WTC11 (cell line): Measurements from ENCODE around the gene MYH9. TPM values are rescaled to one million over a fixed set of nuclear protein-coding genes. Genes with fewer than 3 reads are reported as not detected.

ENCODE experiments used
- ATAC-seq: fragments of 200-7000 bp; cut with Tn5 transposase; 2 replicates; pipeline ENCODE4 v1.10.0; 2021; ENCODE audit warnings: mild to moderate bottlenecking, moderate library complexity
- CTCF ChIA-PET: fragments of 300-600 bp; sonication (Branson Sonifier 250); formaldehyde crosslinking; loops from one replicate; lab custom pipeline; 2021; ENCODE audit warnings: antibody characterized with exemption; lab: Charles Lee
- POLR2A ChIA-PET: fragments of 350-600 bp; sonication (Branson Sonifier 250); formaldehyde crosslinking; loops from one replicate; lab custom pipeline; 2021; ENCODE audit warnings: antibody characterized with exemption; lab: Charles Lee
- DNase-seq: peaks from one replicate; pipeline ENCODE4 v3.0.0; 2021; ENCODE audit warnings: low spot score
- H3K27ac Mint-ChIP-seq: 2 replicates; pipeline ENCODE4 v1.8.0; 2021; ENCODE audit warnings: mixed read lengths
- H3K27me3 Mint-ChIP-seq: 2 replicates; pipeline ENCODE4 v1.8.0; 2021; ENCODE audit warnings: low read depth, mild to moderate bottlenecking, moderate library complexity, mixed read lengths
- H3K36me3 Mint-ChIP-seq: 2 replicates; pipeline ENCODE4 v1.8.0; 2021; ENCODE audit warnings: mixed read lengths
- H3K4me1 Mint-ChIP-seq: 2 replicates; pipeline ENCODE4 v1.8.0; 2022; ENCODE audit warnings: mixed read lengths
- H3K4me3 Mint-ChIP-seq: 2 replicates; pipeline ENCODE4 v1.8.0; 2021; ENCODE audit warnings: mild to moderate bottlenecking, moderate library complexity, mixed read lengths
- H3K9me3 Mint-ChIP-seq: 2 replicates; pipeline ENCODE4 v1.8.0; 2021; ENCODE audit warnings: mixed read lengths
- CREM ChIP-seq: sonication (generic); formaldehyde crosslinking; IDR thresholded peaks from 2 replicates; pipeline ENCODE4 v1.8.1; 2022; ENCODE audit warnings: mild to moderate bottlenecking, missing genetic modification reagents, moderate library complexity
- IRF2 ChIP-seq: sonication (generic); formaldehyde crosslinking; IDR thresholded peaks from 2 replicates; pipeline ENCODE4 v1.8.0; 2022; ENCODE audit warnings: low read depth, missing genetic modification reagents, borderline replicate concordance
- NFATC4 ChIP-seq: fragments of 250-450 bp; sonication (Bioruptor Pico); IDR thresholded peaks from 2 replicates; pipeline ENCODE4 v1.9.0; 2021; ENCODE audit warnings: mild to moderate bottlenecking
- NR1H2 ChIP-seq: sonication (generic); formaldehyde crosslinking; IDR thresholded peaks from 2 replicates; pipeline ENCODE4 v1.9.0; 2021; ENCODE audit warnings: mild to moderate bottlenecking, moderate library complexity, missing genetic modification reagents
- RELA ChIP-seq: sonication (generic); formaldehyde crosslinking; IDR thresholded peaks from 2 replicates; pipeline ENCODE4 v1.8.1; 2022; ENCODE audit warnings: missing genetic modification reagents, mild to moderate bottlenecking, borderline replicate concordance
- SMAD3 ChIP-seq: sonication (generic); formaldehyde crosslinking; IDR thresholded peaks from 2 replicates; pipeline ENCODE4 v1.8.0; 2022; ENCODE audit warnings: missing genetic modification reagents, mild to moderate bottlenecking, borderline replicate concordance
- SOX15 ChIP-seq: fragments of 250-450 bp; sonication (Bioruptor Pico); IDR thresholded peaks from 2 replicates; pipeline ENCODE4 v1.9.0; 2021; ENCODE audit warnings: mild to moderate bottlenecking
- ZNF138 ChIP-seq: sonication (generic); formaldehyde crosslinking; conservative IDR thresholded peaks from 2 replicates; pipeline ENCODE4 v1.8.1; 2022; ENCODE audit warnings: mild to moderate bottlenecking, moderate library complexity, missing genetic modification reagents
- ZNF263 ChIP-seq: sonication (generic); formaldehyde crosslinking; IDR thresholded peaks from 2 replicates; pipeline ENCODE4 v1.8.1; 2022; ENCODE audit warnings: low read depth, mild to moderate bottlenecking, moderate library complexity, missing genetic modification reagents
- total RNA-seq: library from RNA; stranded (reverse); gene quantifications from 3 replicates; pipeline ENCODE4 v1.2.3, GENCODE V29; 2021
- TF ChIP-seq, protein P1 (sequence below): sonication (generic); formaldehyde crosslinking; IDR thresholded peaks from 2 replicates; pipeline ENCODE4 v1.8.1; 2023; ENCODE audit warnings: mild to moderate bottlenecking, missing genetic modification reagents, borderline replicate concordance
- TF ChIP-seq, protein P2 (sequence below): sonication (generic); formaldehyde crosslinking; IDR thresholded peaks from 2 replicates; pipeline ENCODE4 v1.8.1; 2022; ENCODE audit warnings: low read depth, missing genetic modification reagents, borderline replicate concordance
- TF ChIP-seq, protein P3 (sequence below): sonication (generic); formaldehyde crosslinking; IDR thresholded peaks from 2 replicates; pipeline ENCODE4 v1.8.1; 2022; ENCODE audit warnings: mild to moderate bottlenecking, missing genetic modification reagents, moderate library complexity, borderline replicate concordance
- TF ChIP-seq, protein P4 (sequence below): fragments of 250-450 bp; sonication (Bioruptor Pico); IDR thresholded peaks from 2 replicates; pipeline ENCODE4 v1.9.0; 2021; ENCODE audit warnings: mild to moderate bottlenecking
- TF ChIP-seq, protein P5 (sequence below): sonication (generic); formaldehyde crosslinking; IDR thresholded peaks from 2 replicates; pipeline ENCODE4 v1.8.0; 2022; ENCODE audit warnings: mild to moderate bottlenecking, missing genetic modification reagents
- TF ChIP-seq, protein P6 (sequence below): fragments of 250-450 bp; sonication (Bioruptor Pico); IDR thresholded peaks from 2 replicates; pipeline ENCODE4 v1.9.0; 2021; ENCODE audit warnings: moderate library complexity, mild to moderate bottlenecking, inconsistent platforms, borderline replicate concordance
- TF ChIP-seq, protein P7 (sequence below): fragments of 250-450 bp; sonication (Bioruptor Pico); IDR thresholded peaks from 2 replicates; pipeline ENCODE4 v1.9.0; 2021; ENCODE audit warnings: mild to moderate bottlenecking
- TF ChIP-seq, protein P8 (sequence below): sonication (generic); formaldehyde crosslinking; conservative IDR thresholded peaks from 2 replicates; pipeline ENCODE4 v1.8.1; 2023; ENCODE audit warnings: mild to moderate bottlenecking, low read depth, missing genetic modification reagents, moderate library complexity

The MYH9 gene
- total RNA-seq, 1 experiment from 2014 or later = 277 TPM

DNA sequence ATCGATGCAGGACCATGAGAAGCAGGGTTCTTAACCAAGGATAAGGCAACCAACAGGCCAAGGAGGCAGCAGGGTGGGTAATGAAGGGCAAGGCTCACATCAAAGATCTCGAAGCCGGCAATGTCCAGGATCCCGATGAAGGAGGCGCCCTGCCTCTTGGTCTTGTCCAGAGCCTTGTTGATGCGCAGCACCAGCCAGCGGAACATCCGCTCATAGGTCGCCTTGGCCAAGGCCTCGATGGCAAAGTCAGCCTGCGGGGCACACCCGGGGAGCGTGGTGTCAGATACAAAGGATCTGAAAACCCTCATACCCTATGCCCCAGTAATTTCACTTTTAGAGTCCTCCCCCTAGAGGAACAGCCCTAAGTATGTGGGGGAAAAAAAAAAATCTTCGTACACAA, 71.3 kb downstream of the MYH9 start (continued):
- TF ChIP-seq ZNF263 (CRISPR knock-in tag) = no peak
- TF ChIP-seq ZNF138 (CRISPR knock-in tag) = no peak
- TF ChIP-seq CREM (CRISPR knock-in tag) = no peak
- TF ChIP-seq, protein P1, sequence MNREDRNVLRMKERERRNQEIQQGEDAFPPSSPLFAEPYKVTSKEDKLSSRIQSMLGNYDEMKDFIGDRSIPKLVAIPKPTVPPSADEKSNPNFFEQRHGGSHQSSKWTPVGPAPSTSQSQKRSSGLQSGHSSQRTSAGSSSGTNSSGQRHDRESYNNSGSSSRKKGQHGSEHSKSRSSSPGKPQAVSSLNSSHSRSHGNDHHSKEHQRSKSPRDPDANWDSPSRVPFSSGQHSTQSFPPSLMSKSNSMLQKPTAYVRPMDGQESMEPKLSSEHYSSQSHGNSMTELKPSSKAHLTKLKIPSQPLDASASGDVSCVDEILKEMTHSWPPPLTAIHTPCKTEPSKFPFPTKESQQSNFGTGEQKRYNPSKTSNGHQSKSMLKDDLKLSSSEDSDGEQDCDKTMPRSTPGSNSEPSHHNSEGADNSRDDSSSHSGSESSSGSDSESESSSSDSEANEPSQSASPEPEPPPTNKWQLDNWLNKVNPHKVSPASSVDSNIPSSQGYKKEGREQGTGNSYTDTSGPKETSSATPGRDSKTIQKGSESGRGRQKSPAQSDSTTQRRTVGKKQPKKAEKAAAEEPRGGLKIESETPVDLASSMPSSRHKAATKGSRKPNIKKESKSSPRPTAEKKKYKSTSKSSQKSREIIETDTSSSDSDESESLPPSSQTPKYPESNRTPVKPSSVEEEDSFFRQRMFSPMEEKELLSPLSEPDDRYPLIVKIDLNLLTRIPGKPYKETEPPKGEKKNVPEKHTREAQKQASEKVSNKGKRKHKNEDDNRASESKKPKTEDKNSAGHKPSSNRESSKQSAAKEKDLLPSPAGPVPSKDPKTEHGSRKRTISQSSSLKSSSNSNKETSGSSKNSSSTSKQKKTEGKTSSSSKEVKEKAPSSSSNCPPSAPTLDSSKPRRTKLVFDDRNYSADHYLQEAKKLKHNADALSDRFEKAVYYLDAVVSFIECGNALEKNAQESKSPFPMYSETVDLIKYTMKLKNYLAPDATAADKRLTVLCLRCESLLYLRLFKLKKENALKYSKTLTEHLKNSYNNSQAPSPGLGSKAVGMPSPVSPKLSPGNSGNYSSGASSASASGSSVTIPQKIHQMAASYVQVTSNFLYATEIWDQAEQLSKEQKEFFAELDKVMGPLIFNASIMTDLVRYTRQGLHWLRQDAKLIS = no peak
- TF ChIP-seq, protein P2, sequence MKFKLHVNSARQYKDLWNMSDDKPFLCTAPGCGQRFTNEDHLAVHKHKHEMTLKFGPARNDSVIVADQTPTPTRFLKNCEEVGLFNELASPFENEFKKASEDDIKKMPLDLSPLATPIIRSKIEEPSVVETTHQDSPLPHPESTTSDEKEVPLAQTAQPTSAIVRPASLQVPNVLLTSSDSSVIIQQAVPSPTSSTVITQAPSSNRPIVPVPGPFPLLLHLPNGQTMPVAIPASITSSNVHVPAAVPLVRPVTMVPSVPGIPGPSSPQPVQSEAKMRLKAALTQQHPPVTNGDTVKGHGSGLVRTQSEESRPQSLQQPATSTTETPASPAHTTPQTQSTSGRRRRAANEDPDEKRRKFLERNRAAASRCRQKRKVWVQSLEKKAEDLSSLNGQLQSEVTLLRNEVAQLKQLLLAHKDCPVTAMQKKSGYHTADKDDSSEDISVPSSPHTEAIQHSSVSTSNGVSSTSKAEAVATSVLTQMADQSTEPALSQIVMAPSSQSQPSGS (CRISPR knock-in tag) = no peak
- TF ChIP-seq, protein P3, sequence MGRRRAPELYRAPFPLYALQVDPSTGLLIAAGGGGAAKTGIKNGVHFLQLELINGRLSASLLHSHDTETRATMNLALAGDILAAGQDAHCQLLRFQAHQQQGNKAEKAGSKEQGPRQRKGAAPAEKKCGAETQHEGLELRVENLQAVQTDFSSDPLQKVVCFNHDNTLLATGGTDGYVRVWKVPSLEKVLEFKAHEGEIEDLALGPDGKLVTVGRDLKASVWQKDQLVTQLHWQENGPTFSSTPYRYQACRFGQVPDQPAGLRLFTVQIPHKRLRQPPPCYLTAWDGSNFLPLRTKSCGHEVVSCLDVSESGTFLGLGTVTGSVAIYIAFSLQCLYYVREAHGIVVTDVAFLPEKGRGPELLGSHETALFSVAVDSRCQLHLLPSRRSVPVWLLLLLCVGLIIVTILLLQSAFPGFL (CRISPR knock-in tag) = no peak

DNA sequence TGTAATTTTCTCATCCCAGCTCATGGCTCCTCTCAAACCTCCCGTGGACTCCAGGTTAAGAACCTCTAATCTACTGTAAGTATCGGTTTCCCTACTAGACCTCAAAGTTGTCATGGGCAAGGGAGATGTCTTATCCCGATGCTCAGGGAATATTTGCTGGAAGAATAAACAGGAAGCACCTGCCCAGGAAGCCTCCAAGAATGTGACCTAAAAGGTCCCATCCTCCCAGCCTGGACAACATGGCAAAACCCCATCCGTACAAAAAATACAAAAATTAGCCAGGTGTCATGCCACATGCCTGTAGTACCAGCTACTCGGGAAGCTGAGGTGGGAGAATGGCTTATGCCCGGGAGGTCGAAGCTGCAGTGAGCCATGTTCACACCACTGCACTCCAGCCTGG, 72.4 kb downstream of the MYH9 start:
- Mint-ChIP-seq H3K4me3 (no peak overlapping the region), H3K9me3 (no peaks in the 10 kb centered on the region), H3K36me3 (peaks cover 86% of the 10 kb centered on the region), H3K27ac (no peak overlapping the region; the same call in 1 of the 2 replicates), H3K27me3 (no peaks in the 10 kb centered on the region), H3K4me1 (no peaks in the 10 kb centered on the region)
- no peak for DNase-seq
- ChIA-PET POLR2A (interaction anchor here (0.7 kb wide), 1 partner anchor 816 kb away, joined by 3 read pairs; no protein-coding TSS in a partner anchor), CTCF (interaction anchor here (0.7 to 2.1 kb wide), 4 partner anchors 10 to 171 kb away, joined by 4 to 11 read pairs (median 6); no protein-coding TSS in a partner anchor)
- ATAC-seq = no peak
- TF ChIP-seq NR1H2 (CRISPR knock-in tag) (no peak), SOX15 (CRISPR knock-in tag) (no peak), NFATC4 (CRISPR knock-in tag) (no peak), SMAD3 (CRISPR knock-in tag) (no peak), RELA (CRISPR knock-in tag) (no peak), ZNF263 (CRISPR knock-in tag) (no peak), CREM (CRISPR knock-in tag) (no peak), IRF2 (CRISPR knock-in tag) (no peak)
- TF ChIP-seq, protein P4, sequence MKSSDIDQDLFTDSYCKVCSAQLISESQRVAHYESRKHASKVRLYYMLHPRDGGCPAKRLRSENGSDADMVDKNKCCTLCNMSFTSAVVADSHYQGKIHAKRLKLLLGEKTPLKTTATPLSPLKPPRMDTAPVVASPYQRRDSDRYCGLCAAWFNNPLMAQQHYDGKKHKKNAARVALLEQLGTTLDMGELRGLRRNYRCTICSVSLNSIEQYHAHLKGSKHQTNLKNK (CRISPR knock-in tag) = no peak
- TF ChIP-seq, protein P5, sequence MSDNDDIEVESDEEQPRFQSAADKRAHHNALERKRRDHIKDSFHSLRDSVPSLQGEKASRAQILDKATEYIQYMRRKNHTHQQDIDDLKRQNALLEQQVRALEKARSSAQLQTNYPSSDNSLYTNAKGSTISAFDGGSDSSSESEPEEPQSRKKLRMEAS (CRISPR knock-in tag) = no peak
- TF ChIP-seq, protein P6, sequence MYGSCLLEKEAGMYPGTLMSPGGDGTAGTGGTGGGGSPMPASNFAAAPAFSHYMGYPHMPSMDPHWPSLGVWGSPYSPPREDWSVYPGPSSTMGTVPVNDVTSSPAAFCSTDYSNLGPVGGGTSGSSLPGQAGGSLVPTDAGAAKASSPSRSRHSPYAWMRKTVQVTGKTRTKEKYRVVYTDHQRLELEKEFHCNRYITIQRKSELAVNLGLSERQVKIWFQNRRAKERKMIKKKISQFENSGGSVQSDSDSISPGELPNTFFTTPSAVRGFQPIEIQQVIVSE (CRISPR knock-in tag) = no peak
- TF ChIP-seq, protein P7, sequence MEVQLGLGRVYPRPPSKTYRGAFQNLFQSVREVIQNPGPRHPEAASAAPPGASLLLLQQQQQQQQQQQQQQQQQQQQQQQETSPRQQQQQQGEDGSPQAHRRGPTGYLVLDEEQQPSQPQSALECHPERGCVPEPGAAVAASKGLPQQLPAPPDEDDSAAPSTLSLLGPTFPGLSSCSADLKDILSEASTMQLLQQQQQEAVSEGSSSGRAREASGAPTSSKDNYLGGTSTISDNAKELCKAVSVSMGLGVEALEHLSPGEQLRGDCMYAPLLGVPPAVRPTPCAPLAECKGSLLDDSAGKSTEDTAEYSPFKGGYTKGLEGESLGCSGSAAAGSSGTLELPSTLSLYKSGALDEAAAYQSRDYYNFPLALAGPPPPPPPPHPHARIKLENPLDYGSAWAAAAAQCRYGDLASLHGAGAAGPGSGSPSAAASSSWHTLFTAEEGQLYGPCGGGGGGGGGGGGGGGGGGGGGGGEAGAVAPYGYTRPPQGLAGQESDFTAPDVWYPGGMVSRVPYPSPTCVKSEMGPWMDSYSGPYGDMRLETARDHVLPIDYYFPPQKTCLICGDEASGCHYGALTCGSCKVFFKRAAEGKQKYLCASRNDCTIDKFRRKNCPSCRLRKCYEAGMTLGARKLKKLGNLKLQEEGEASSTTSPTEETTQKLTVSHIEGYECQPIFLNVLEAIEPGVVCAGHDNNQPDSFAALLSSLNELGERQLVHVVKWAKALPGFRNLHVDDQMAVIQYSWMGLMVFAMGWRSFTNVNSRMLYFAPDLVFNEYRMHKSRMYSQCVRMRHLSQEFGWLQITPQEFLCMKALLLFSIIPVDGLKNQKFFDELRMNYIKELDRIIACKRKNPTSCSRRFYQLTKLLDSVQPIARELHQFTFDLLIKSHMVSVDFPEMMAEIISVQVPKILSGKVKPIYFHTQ (CRISPR knock-in tag) = no peak
- TF ChIP-seq, protein P8, sequence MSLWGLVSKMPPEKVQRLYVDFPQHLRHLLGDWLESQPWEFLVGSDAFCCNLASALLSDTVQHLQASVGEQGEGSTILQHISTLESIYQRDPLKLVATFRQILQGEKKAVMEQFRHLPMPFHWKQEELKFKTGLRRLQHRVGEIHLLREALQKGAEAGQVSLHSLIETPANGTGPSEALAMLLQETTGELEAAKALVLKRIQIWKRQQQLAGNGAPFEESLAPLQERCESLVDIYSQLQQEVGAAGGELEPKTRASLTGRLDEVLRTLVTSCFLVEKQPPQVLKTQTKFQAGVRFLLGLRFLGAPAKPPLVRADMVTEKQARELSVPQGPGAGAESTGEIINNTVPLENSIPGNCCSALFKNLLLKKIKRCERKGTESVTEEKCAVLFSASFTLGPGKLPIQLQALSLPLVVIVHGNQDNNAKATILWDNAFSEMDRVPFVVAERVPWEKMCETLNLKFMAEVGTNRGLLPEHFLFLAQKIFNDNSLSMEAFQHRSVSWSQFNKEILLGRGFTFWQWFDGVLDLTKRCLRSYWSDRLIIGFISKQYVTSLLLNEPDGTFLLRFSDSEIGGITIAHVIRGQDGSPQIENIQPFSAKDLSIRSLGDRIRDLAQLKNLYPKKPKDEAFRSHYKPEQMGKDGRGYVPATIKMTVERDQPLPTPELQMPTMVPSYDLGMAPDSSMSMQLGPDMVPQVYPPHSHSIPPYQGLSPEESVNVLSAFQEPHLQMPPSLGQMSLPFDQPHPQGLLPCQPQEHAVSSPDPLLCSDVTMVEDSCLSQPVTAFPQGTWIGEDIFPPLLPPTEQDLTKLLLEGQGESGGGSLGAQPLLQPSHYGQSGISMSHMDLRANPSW (CRISPR knock-in tag) = no peak
- TF ChIP-seq, protein P2 (CRISPR knock-in tag) = no peak
